Activated CD4-positive, alpha-beta T cell treated with anti-CD3 and anti-CD28 coated beads, Interleukin-2, amount 10 ng/mL, durations not matched to agents 24 days and 14 days (primary cell): ENCODE results near the gene GSK3A. TPM values are rescaled to one million over a fixed set of nuclear protein-coding genes. Genes with fewer than 3 reads are reported as not detected.

Experiments used
- DNase-seq: peaks from one replicate; pipeline ENCODE4 v3.0.0; 2022
- H3K27ac Mint-ChIP-seq: one replicate; pipeline ENCODE4 v1.8.0; 2022; ENCODE audit warnings: mild to moderate bottlenecking, mixed read lengths
- H3K27me3 Mint-ChIP-seq: one replicate; pipeline ENCODE4 v1.8.0; 2022; ENCODE audit warnings: mixed read lengths
- H3K36me3 Mint-ChIP-seq: one replicate; pipeline ENCODE4 v1.8.0; 2022; ENCODE audit warnings: low read depth, mild to moderate bottlenecking, mixed read lengths
- H3K4me1 Mint-ChIP-seq: one replicate; pipeline ENCODE4 v1.8.0; 2021; ENCODE audit warnings: mixed read lengths
- H3K4me3 Mint-ChIP-seq: one replicate; pipeline ENCODE4 v1.8.0; 2022; ENCODE audit warnings: mild to moderate bottlenecking, moderate library complexity, mixed read lengths
- H3K9me3 Mint-ChIP-seq: one replicate; pipeline ENCODE4 v1.8.0; 2021; ENCODE audit warnings: mixed read lengths
- intact Hi-C: fragments of 100-400 bp; cut with micrococcal nuclease; formaldehyde crosslinking; loops from one replicate; pipeline ENCODE4 v1.15.1; 2023
- total RNA-seq: library from RNA; stranded (reverse); gene quantifications from 2 replicates; pipeline ENCODE4 v1.2.3, GENCODE V29; 2022

The GSK3A gene
- total RNA-seq, 1 donor from 2014 or later = 52.6 TPM

GRCh38 chr19:42246143-42246921, 3.9 kb upstream of the GSK3A start:
- H3K27ac Mint-ChIP-seq = no peak overlapping the region
- no peak overlapping the region for H3K4me3 Mint-ChIP-seq
- peaks cover 13% of the 10 kb centered on the region for H3K36me3 Mint-ChIP-seq
- H3K9me3 Mint-ChIP-seq = no peaks in the 10 kb centered on the region
- intact Hi-C loops = no loop called here
- H3K27me3 Mint-ChIP-seq = no peaks in the 10 kb centered on the region
- DNase-seq = no peak
- H3K4me1 Mint-ChIP-seq = peaks cover 20% of the 10 kb centered on the region

- peak overlapping the region; percentile 90 for H3K4me3 Mint-ChIP-seq
- DNase-seq = no peak
- no peaks in the 10 kb centered on the region for H3K27me3 Mint-ChIP-seq
- peaks cover 15% of the 10 kb centered on the region for H3K36me3 Mint-ChIP-seq
- peaks cover 26% of the 10 kb centered on the region for H3K4me1 Mint-ChIP-seq
- H3K27ac Mint-ChIP-seq = peak overlapping the region; percentile 93
- intact Hi-C loops = no loop called here
- H3K9me3 Mint-ChIP-seq = no peaks in the 10 kb centered on the region
Observed at GRCh38 chr19:42245231-42245630, 2.8 kb upstream of the GSK3A start.

- H3K4me1 Mint-ChIP-seq = peaks cover 31% of the 10 kb centered on the region
- H3K4me3 Mint-ChIP-seq = peak overlapping the region; percentile 90
- intact Hi-C loops = loop anchor here (1.0 kb wide), 4 partner anchors 11 to 81 kb away; partner anchors contain the start of genes ERF and MEGF8
- no peaks in the 10 kb centered on the region for H3K27me3 Mint-ChIP-seq
- H3K36me3 Mint-ChIP-seq = peaks cover 16% of the 10 kb centered on the region
- no peaks in the 10 kb centered on the region for H3K9me3 Mint-ChIP-seq
- DNase-seq = peak; percentile 97
- H3K27ac Mint-ChIP-seq = peak overlapping the region; percentile 93
Observed at GRCh38 chr19:42244347-42245220, 2.2 kb upstream of the GSK3A start.

- Mint-ChIP-seq H3K27me3 (no peaks in the 10 kb centered on the region), H3K9me3 (no peaks in the 10 kb centered on the region), H3K4me1 (peaks cover 37% of the 10 kb centered on the region), H3K36me3 (peaks cover 16% of the 10 kb centered on the region), H3K27ac (peak overlapping the region; percentile 88), H3K4me3 (peak overlapping the region; percentile 90)
- intact Hi-C loops = loop anchor here (1.0 to 2.0 kb wide), 4 partner anchors 22 to 119 kb away; partner anchors contain the start of genes POU2F2 and ZNF526
- no peak for DNase-seq
Observed at GRCh38 chr19:42242069-42242511, 312 bp downstream of the GSK3A start.

GRCh38 chr19:42241279-42241678, 1.1 kb downstream of the GSK3A start:
- DNase-seq = no peak
- Mint-ChIP-seq H3K27ac (peak overlapping the region; percentile 88), H3K4me1 (peaks cover 33% of the 10 kb centered on the region), H3K27me3 (no peaks in the 10 kb centered on the region), H3K36me3 (peaks cover 22% of the 10 kb centered on the region), H3K4me3 (peak overlapping the region; percentile 90), H3K9me3 (no peaks in the 10 kb centered on the region)
- intact Hi-C loops = no loop called here

GRCh38 chr19:42239544-42240220, 2.7 kb downstream of the GSK3A start:
- Mint-ChIP-seq H3K4me1 (peaks cover 28% of the 10 kb centered on the region), H3K36me3 (peaks cover 33% of the 10 kb centered on the region), H3K27ac (peak overlapping the region; percentile 18), H3K4me3 (no peak overlapping the region), H3K9me3 (no peaks in the 10 kb centered on the region), H3K27me3 (no peaks in the 10 kb centered on the region)
- no peak for DNase-seq
- intact Hi-C loops = no loop called here

GRCh38 chr19:42235181-42235580, 7.2 kb downstream of the GSK3A start:
- intact Hi-C loops = no loop called here
- no peak overlapping the region for H3K4me3 Mint-ChIP-seq
- peaks cover 17% of the 10 kb centered on the region for H3K4me1 Mint-ChIP-seq
- no peaks in the 10 kb centered on the region for H3K27me3 Mint-ChIP-seq
- H3K36me3 Mint-ChIP-seq = peaks cover 61% of the 10 kb centered on the region
- no peaks in the 10 kb centered on the region for H3K9me3 Mint-ChIP-seq
- no peak for DNase-seq
- H3K27ac Mint-ChIP-seq = no peak overlapping the region

- Mint-ChIP-seq H3K9me3 (no peaks in the 10 kb centered on the region), H3K27me3 (no peaks in the 10 kb centered on the region), H3K27ac (no peak overlapping the region), H3K4me1 (peaks cover 13% of the 10 kb centered on the region), H3K4me3 (no peak overlapping the region), H3K36me3 (peaks cover 64% of the 10 kb centered on the region)
- DNase-seq = no peak
- intact Hi-C loops = no loop called here
Observed at GRCh38 chr19:42234364-42234763, 8.0 kb downstream of the GSK3A start.

GRCh38 chr19:42233678-42234292, 8.6 kb downstream of the GSK3A start:
- intact Hi-C loops = no loop called here
- H3K27me3 Mint-ChIP-seq = no peaks in the 10 kb centered on the region
- no peaks in the 10 kb centered on the region for H3K9me3 Mint-ChIP-seq
- no peak overlapping the region for H3K4me3 Mint-ChIP-seq
- no peak for DNase-seq
- H3K27ac Mint-ChIP-seq = no peak overlapping the region
- H3K4me1 Mint-ChIP-seq = peaks cover 10% of the 10 kb centered on the region
- H3K36me3 Mint-ChIP-seq = peaks cover 62% of the 10 kb centered on the region

- H3K4me1 Mint-ChIP-seq = peaks cover 11% of the 10 kb centered on the region
- H3K27me3 Mint-ChIP-seq = no peaks in the 10 kb centered on the region
- no peaks in the 10 kb centered on the region for H3K9me3 Mint-ChIP-seq
- DNase-seq = no peak
- peaks cover 66% of the 10 kb centered on the region for H3K36me3 Mint-ChIP-seq
- H3K27ac Mint-ChIP-seq = no peak overlapping the region
- intact Hi-C loops = no loop called here
- no peak overlapping the region for H3K4me3 Mint-ChIP-seq
Observed at GRCh38 chr19:42233106-42233505, 9.3 kb downstream of the GSK3A start.

- Mint-ChIP-seq H3K27me3 (no peaks in the 10 kb centered on the region), H3K27ac (no peak overlapping the region), H3K36me3 (peaks cover 71% of the 10 kb centered on the region), H3K9me3 (no peaks in the 10 kb centered on the region), H3K4me3 (no peak overlapping the region), H3K4me1 (peaks cover 14% of the 10 kb centered on the region)
- no peak for DNase-seq
- intact Hi-C loops = no loop called here
Observed at GRCh38 chr19:42232435-42232834, 10.0 kb downstream of the GSK3A start.

GRCh38 chr19:42230571-42230970, 11.8 kb downstream of the GSK3A start:
- intact Hi-C loops = no loop called here
- Mint-ChIP-seq H3K27ac (no peak overlapping the region), H3K9me3 (no peaks in the 10 kb centered on the region), H3K4me1 (peaks cover 18% of the 10 kb centered on the region), H3K36me3 (peaks cover 71% of the 10 kb centered on the region), H3K27me3 (no peaks in the 10 kb centered on the region), H3K4me3 (no peak overlapping the region)
- no peak for DNase-seq

- H3K9me3 Mint-ChIP-seq = no peaks in the 10 kb centered on the region
- no peak for DNase-seq
- H3K27me3 Mint-ChIP-seq = no peaks in the 10 kb centered on the region
- peaks cover 67% of the 10 kb centered on the region for H3K36me3 Mint-ChIP-seq
- peaks cover 18% of the 10 kb centered on the region for H3K4me1 Mint-ChIP-seq
- no peak overlapping the region for H3K4me3 Mint-ChIP-seq
- no peak overlapping the region for H3K27ac Mint-ChIP-seq
- intact Hi-C loops = no loop called here
Observed at GRCh38 chr19:42229855-42230351, 12.5 kb downstream of the GSK3A start.
